ENCODE data around the gene GRIK2. TPM values are rescaled to one million over a fixed set of nuclear protein-coding genes. Genes with fewer than 3 reads are reported as not detected.

Gene GRIK2
- total RNA-seq, 2 donors from 2014 or later, result 7.7 to 12.1 TPM

GRCh38 chr6:101462576-101462975, 69.1 kb downstream of the GRIK2 start:
- TF ChIP-seq CTCF (IDR thresholded peaks at IDR 0.05), result no peak
- H3K27ac ChIP-seq, result no peak overlapping the region
- H3K9me3 ChIP-seq, result no peaks in the 10 kb centered on the region
- DNase-seq (ENCODE audit: low spot score), result no peak
- H3K4me1 ChIP-seq, result peaks cover 0 to 12% of the 10 kb centered on the region in 2 donors
- H3K36me3 ChIP-seq, result no peaks in the 10 kb centered on the region
- no peaks in the 10 kb centered on the region for H3K27me3 ChIP-seq
- H3K4me3 ChIP-seq, result no peak overlapping the region

- H3K36me3 ChIP-seq, result no peaks in the 10 kb centered on the region
- DNase-seq (ENCODE audit: low spot score), result no peak
- peak overlapping the region; percentile 42 to 81 for H3K27ac ChIP-seq
- H3K9me3 ChIP-seq, result no peaks in the 10 kb centered on the region
- H3K4me3 ChIP-seq, result no peak overlapping the region
- peaks cover 0 to 12% of the 10 kb centered on the region in 2 donors for H3K4me1 ChIP-seq
- no peak for TF ChIP-seq CTCF (IDR thresholded peaks at IDR 0.05)
- H3K27me3 ChIP-seq, result no peaks in the 10 kb centered on the region
Measured at GRCh38 chr6:101465863-101466262, 72.4 kb downstream of the GRIK2 start.

- TF ChIP-seq CTCF (IDR thresholded peaks at IDR 0.05), result no peak
- no peak for DNase-seq (ENCODE audit: low spot score)
Measured at GRCh38 chr6:101477436-101477835, 83.9 kb downstream of the GRIK2 start.

GRCh38 chr6:101478891-101479290, 85.4 kb downstream of the GRIK2 start:
- H3K36me3 ChIP-seq, result no peaks in the 10 kb centered on the region
- H3K9me3 ChIP-seq, result no peaks in the 10 kb centered on the region
- no peak for DNase-seq (ENCODE audit: low spot score)
- no peak overlapping the region for H3K4me3 ChIP-seq
- TF ChIP-seq CTCF (IDR thresholded peaks at IDR 0.05), result no peak
- H3K4me1 ChIP-seq, result peaks cover 0 to 4% of the 10 kb centered on the region in 2 donors
- H3K27ac ChIP-seq, result no peak overlapping the region
- no peaks in the 10 kb centered on the region for H3K27me3 ChIP-seq

More at GRCh38 chr6:101477436-101477835, 83.9 kb downstream of the GRIK2 start:
- Histone ChIP-seq H3K9me3 (no peaks in the 10 kb centered on the region), H3K27me3 (no peaks in the 10 kb centered on the region), H3K27ac (no peak overlapping the region), H3K4me3 (no peak overlapping the region), H3K4me1 (peaks cover 0 to 4% of the 10 kb centered on the region in 2 donors), H3K36me3 (no peaks in the 10 kb centered on the region)

GRCh38 chr6:101482606-101483005, 89.1 kb downstream of the GRIK2 start:
- H3K36me3 ChIP-seq, result no peaks in the 10 kb centered on the region
- H3K27ac ChIP-seq, result no peak overlapping the region
- H3K4me3 ChIP-seq, result no peak overlapping the region
- no peaks in the 10 kb centered on the region for H3K27me3 ChIP-seq
- DNase-seq (ENCODE audit: low spot score), result no peak
- H3K4me1 ChIP-seq, result no peaks in the 10 kb centered on the region
- H3K9me3 ChIP-seq, result no peaks in the 10 kb centered on the region
- TF ChIP-seq CTCF (IDR thresholded peaks at IDR 0.05), result no peak

- H3K27me3 ChIP-seq, result no peaks in the 10 kb centered on the region
- H3K9me3 ChIP-seq, result no peaks in the 10 kb centered on the region
- no peak overlapping the region for H3K4me3 ChIP-seq
- no peaks in the 10 kb centered on the region for H3K4me1 ChIP-seq
- TF ChIP-seq CTCF (IDR thresholded peaks at IDR 0.05), result no peak
- H3K36me3 ChIP-seq, result no peaks in the 10 kb centered on the region
- no peak for DNase-seq (ENCODE audit: low spot score)
- H3K27ac ChIP-seq, result no peak overlapping the region
Measured at GRCh38 chr6:101484781-101485180, 91.3 kb downstream of the GRIK2 start.

Measured in right atrium auricular region (tissue), 2 donors.